Panc1 (cell line): Measurements from ENCODE around the gene IGSF21. TPM values are rescaled to one million over a fixed set of nuclear protein-coding genes. Genes with fewer than 3 reads are reported as not detected.

Experiments used
- ATAC-seq: fragments of 200-7000 bp; cut with Tn5 transposase; 2 replicates; pipeline ENCODE4 v1.9.1; 2020; ENCODE audit warnings: mild to moderate bottlenecking, moderate library complexity
- BruUV-seq: library from RNA; stranded (reverse); fragments of 400-500 nt; replicated peaks from 2 replicates; lab custom pipeline; 2021; lab: Mats Ljungman, UMichigan
- CTCF ChIA-PET: fragments of 300-600 bp; sonication (Branson Sonifier 250); formaldehyde crosslinking; loops from one replicate; lab custom pipeline; 2022; ENCODE audit warnings: antibody characterized with exemption; lab: Charles Lee
- POLR2A ChIA-PET: fragments of 300-600 bp; sonication (Branson Sonifier 250); formaldehyde crosslinking; loops from one replicate; lab custom pipeline; 2022; ENCODE audit warnings: antibody characterized with exemption; lab: Charles Lee
- DNase-seq: peaks from one replicate; pipeline ENCODE4 v3.0.0-alpha.2; 2010; ENCODE audit warnings: low read depth, low spot score
- H3K27ac ChIP-seq: 2 replicates; pipeline ENCODE4 v1.5.1; 2011; ENCODE audit warnings: mild to moderate bottlenecking, low read length, inconsistent platforms
- H3K27me3 ChIP-seq: fragments of 200-500 bp; sonication (Bioruptor generic); 2 replicates; pipeline ENCODE4 v1.6.0; 2014; ENCODE audit warnings: low read length, inconsistent platforms; ENCODE audit not compliant: control insufficient read depth, insufficient read depth
- H3K36me3 ChIP-seq: fragments of 200-500 bp; sonication (Bioruptor generic); 2 replicates; pipeline ENCODE4 v1.5.1; 2014; ENCODE audit warnings: inconsistent platforms, mild to moderate bottlenecking, low read length, moderate library complexity; ENCODE audit not compliant: control insufficient read depth, insufficient read depth
- H3K4me1 ChIP-seq: 2 replicates; pipeline ENCODE4 v1.5.1; 2011; ENCODE audit warnings: inconsistent platforms, mild to moderate bottlenecking, low read length, moderate library complexity; ENCODE audit not compliant: control insufficient read depth, insufficient read depth
- H3K4me3 ChIP-seq, 2 experiments: 2 replicates each; pipeline ENCODE4 v1.5.1; 2011 to 2012; ENCODE audit warnings: low read depth in 2 of 2, low read length in 2 of 2, mild to moderate bottlenecking in 2 of 2, inconsistent platforms in 1 of 2, moderate library complexity in 1 of 2
- H3K9me3 ChIP-seq: fragments of 200-500 bp; sonication (Bioruptor generic); 2 replicates; pipeline ENCODE4 v1.5.1; 2014; ENCODE audit warnings: low read depth, mild to moderate bottlenecking, inconsistent platforms, low read length, moderate library complexity; ENCODE audit not compliant: control insufficient read depth, insufficient read depth
- POLR2AphosphoS5 ChIP-seq: IDR thresholded peaks from 2 replicates; pipeline ENCODE4 v1.6.1; 2012; ENCODE audit warnings: mild to moderate bottlenecking, low read depth, low read length, moderate library complexity
- REST ChIP-seq, 2 experiments: IDR thresholded peaks; 2 replicates each; pipeline ENCODE4 v1.6.1; 2011 to 2012; ENCODE audit warnings: low read depth in 2 of 2, control low read depth in 1 of 2, low read length in 1 of 2, mild to moderate bottlenecking in 1 of 2, moderate library complexity in 1 of 2; ENCODE audit not compliant: insufficient read depth in 1 of 2
- SIN3A ChIP-seq: IDR thresholded peaks from 2 replicates; pipeline ENCODE4 v1.6.1; 2012; ENCODE audit warnings: low read depth, mild to moderate bottlenecking, low read length, moderate library complexity, borderline replicate concordance; ENCODE audit not compliant: insufficient read depth
- TCF7L2 ChIP-seq: IDR thresholded peaks from 2 replicates; pipeline ENCODE4 v1.6.1; 2011; ENCODE audit warnings: mild to moderate bottlenecking, low read depth, low read length, inconsistent platforms
- in situ Hi-C: cut with HindIII; loops from 2 replicates; pipeline ENCODE4 v1.10.0; 2016; ENCODE audit warnings: low sequenced_read_pairs, low pct_unique_long_range_greater_than_20kb
- intact Hi-C: fragments of 100-400 bp; cut with micrococcal nuclease; formaldehyde crosslinking; loops from one replicate; pipeline ENCODE4 v1.10.0; 2022; ENCODE audit not compliant: unreplicated experiment
- total RNA-seq: library from RNA; stranded (reverse); gene quantifications from one replicate; pipeline ENCODE4 v1.2.1, GENCODE V29; 2021; ENCODE audit not compliant: unreplicated experiment
- TF ChIP-seq, protein P1 (sequence below): fragments of 450-650 bp; IDR thresholded peaks from 2 replicates; pipeline ENCODE4 v1.5.1; 2017; ENCODE audit warnings: mild to moderate bottlenecking

The IGSF21 gene
- total RNA-seq, 1 experiment from 2014 or later, result not detected

- ATAC-seq, result no peak
- Histone ChIP-seq H3K4me3 (no peak overlapping the region), H3K36me3 (no peaks in the 10 kb centered on the region), H3K9me3 (no peaks in the 10 kb centered on the region), H3K27me3 (peaks cover 23% of the 10 kb centered on the region), H3K4me1 (no peaks in the 10 kb centered on the region), H3K27ac (no peak overlapping the region)
- no TSS peak for BruUV-seq
- ChIA-PET POLR2A (no interaction called here), CTCF (no interaction called here)
- TF ChIP-seq TCF7L2, result no peak
- TF ChIP-seq, protein P1, sequence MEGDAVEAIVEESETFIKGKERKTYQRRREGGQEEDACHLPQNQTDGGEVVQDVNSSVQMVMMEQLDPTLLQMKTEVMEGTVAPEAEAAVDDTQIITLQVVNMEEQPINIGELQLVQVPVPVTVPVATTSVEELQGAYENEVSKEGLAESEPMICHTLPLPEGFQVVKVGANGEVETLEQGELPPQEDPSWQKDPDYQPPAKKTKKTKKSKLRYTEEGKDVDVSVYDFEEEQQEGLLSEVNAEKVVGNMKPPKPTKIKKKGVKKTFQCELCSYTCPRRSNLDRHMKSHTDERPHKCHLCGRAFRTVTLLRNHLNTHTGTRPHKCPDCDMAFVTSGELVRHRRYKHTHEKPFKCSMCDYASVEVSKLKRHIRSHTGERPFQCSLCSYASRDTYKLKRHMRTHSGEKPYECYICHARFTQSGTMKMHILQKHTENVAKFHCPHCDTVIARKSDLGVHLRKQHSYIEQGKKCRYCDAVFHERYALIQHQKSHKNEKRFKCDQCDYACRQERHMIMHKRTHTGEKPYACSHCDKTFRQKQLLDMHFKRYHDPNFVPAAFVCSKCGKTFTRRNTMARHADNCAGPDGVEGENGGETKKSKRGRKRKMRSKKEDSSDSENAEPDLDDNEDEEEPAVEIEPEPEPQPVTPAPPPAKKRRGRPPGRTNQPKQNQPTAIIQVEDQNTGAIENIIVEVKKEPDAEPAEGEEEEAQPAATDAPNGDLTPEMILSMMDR, result no peak
- intact Hi-C loops, result no loop called here
- DNase-seq, result no peak
- in situ Hi-C loops, result no loop called here
Observed at GRCh38 chr1:18119771-18120377, 12.3 kb downstream of the IGSF21 start.

DNA sequence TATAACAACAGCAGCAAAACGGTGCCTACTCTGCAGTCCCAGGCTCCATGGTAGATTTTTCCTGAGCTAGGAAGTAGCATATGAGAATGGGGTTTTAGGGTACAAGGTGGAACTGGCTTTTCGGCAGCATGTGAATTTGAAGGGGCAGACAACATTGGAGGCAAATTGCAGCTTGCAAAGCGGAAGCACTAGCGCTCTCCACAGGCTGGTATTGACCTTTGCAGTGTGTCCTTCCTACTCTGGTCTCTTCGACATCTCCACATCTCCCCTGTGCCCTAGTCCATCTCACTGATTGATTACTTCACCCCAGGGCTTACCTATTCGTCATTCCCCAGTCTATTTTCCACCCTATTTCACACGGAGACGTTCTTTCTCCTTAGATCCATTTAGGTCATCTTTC is 13.0 kb downstream of the IGSF21 start:
- Histone ChIP-seq H3K27ac (no peak overlapping the region), H3K9me3 (no peaks in the 10 kb centered on the region), H3K27me3 (peaks cover 23% of the 10 kb centered on the region), H3K4me1 (no peaks in the 10 kb centered on the region), H3K4me3 (no peak overlapping the region), H3K36me3 (no peaks in the 10 kb centered on the region)
- in situ Hi-C loops (no loop called here), intact Hi-C loops (no loop called here)
- ATAC-seq (no peak), DNase-seq (no peak)
- no TSS peak for BruUV-seq
- no peak for TF ChIP-seq SIN3A
- TF ChIP-seq REST (IDR thresholded peaks at IDR 0.05; ENCODE audit: insufficient read depth in 1 of 2, low read depth in 2 of 2, low read length in 1 of 2), result no peak
- ChIA-PET POLR2A (no interaction called here), CTCF (no interaction called here)

DNA sequence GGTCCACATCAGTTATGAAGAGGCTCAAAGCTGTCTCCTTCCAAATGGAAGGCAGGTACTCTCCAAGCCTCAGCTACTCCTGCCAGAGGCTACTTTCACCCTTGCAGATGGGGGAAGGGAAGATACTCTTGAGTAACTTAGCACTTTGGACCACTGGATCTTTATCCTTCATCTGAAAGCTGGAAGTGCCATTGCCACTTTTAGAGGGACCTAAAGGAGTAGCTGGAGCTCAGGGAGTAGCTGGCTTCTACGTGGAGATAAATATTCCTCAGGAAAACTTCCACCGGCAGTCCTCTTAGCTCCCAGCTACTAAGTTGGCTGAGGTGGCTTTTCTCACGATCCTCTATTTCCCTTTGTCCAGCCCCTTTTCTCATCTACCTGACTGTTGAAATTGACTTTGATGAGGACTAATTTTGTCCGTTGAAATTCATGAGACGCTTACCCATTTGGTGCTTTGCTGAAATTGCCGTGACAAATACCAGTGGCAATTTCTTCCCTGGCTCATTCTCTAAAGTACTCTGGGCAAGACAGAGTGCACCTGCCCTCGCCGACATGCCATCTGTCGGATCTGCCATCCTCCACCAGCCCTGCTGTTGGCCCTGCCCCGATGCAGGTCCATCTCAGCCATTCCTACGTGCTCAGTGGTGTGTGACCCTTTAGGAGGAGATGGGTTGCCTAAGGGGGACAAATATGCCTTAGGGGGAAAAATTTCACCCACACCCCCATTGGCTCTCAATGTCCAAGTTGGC is 13.6 kb downstream of the IGSF21 start:
- intact Hi-C loops, result no loop called here
- H3K36me3 ChIP-seq, result no peaks in the 10 kb centered on the region
- ChIA-PET POLR2A (no interaction called here), CTCF (no interaction called here)
- TF ChIP-seq TCF7L2 (no peak), POLR2AphosphoS5 (no peak), REST (IDR thresholded peaks at IDR 0.05; ENCODE audit: insufficient read depth in 1 of 2, low read depth in 2 of 2, low read length in 1 of 2) (no peak), SIN3A (no peak)
- TF ChIP-seq, protein P1, result no peak
- no peaks in the 10 kb centered on the region for H3K4me1 ChIP-seq
- H3K9me3 ChIP-seq, result no peaks in the 10 kb centered on the region
- no TSS peak for BruUV-seq
- H3K4me3 ChIP-seq, result no peak overlapping the region
- DNase-seq (no peak), ATAC-seq (no peak)
- in situ Hi-C loops, result no loop called here
- H3K27ac ChIP-seq, result no peak overlapping the region
- H3K27me3 ChIP-seq, result peaks cover 23% of the 10 kb centered on the region
